Loucy (cell line): Measurements from ENCODE around the gene RNF181.

Source experiments
- EZH2phosphoT487 ChIP-seq: fragments of 200-600 bp; IDR thresholded peaks from 2 replicates; pipeline ENCODE4 v1.6.1; 2018; ENCODE audit warnings: antibody characterized with exemption, mild to moderate bottlenecking, moderate library complexity, borderline replicate concordance
- TF ChIP-seq, protein P1 (sequence below): fragments of 200-600 bp; sonication (generic); conservative IDR thresholded peaks from 2 replicates; pipeline ENCODE4 v1.5.1; 2014; ENCODE audit warnings: mild to moderate bottlenecking, antibody characterized with exemption, low read length

DNA sequence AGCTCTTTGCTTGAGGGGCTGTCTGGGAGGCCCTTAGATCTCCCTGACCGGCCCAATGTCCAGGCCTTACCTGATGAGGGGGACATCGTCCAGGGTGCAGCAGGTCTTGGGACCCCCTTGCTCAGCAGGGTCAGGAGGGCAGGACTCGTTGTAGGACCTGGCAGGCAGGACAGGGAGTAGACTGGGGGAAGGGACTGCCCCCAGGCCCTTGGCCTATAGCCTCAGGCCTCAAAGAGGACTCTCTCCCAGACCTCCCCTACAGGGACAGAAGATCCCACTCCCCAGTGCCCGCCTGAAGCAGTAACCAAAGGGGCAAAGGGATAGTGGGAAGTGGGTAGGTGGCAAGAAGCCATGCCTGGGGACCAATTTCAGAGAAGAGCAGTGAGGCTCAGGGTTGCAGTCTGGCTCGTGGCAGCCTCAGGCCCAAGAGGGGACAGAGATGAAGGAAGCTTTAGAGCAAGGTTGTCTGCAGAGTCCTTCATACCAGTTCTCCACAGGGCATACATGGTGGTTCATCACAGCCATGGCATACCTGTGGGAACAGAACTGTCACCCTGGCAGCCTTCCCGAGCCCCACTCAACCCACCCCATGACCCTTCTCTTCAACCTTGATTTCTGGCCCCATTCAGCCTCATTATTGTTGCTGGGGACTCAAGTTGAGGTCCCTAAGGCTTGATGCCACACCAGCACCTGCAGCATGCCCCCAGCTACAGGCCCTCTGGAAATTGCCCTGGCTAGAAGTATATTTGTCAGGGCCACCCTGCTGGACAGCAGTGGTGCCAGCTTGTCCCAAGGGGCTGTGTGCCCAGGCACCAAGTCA lies 5.6 kb downstream of the RNF181 start:
- TF ChIP-seq, protein P1, sequence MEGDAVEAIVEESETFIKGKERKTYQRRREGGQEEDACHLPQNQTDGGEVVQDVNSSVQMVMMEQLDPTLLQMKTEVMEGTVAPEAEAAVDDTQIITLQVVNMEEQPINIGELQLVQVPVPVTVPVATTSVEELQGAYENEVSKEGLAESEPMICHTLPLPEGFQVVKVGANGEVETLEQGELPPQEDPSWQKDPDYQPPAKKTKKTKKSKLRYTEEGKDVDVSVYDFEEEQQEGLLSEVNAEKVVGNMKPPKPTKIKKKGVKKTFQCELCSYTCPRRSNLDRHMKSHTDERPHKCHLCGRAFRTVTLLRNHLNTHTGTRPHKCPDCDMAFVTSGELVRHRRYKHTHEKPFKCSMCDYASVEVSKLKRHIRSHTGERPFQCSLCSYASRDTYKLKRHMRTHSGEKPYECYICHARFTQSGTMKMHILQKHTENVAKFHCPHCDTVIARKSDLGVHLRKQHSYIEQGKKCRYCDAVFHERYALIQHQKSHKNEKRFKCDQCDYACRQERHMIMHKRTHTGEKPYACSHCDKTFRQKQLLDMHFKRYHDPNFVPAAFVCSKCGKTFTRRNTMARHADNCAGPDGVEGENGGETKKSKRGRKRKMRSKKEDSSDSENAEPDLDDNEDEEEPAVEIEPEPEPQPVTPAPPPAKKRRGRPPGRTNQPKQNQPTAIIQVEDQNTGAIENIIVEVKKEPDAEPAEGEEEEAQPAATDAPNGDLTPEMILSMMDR, result no peak
- TF ChIP-seq EZH2phosphoT487, result no peak
